Measurements from ENCODE around the gene EPB41L1. TPM values are rescaled to one million over a fixed set of nuclear protein-coding genes. Genes with fewer than 3 reads are reported as not detected.

EPB41L1 gene
- total and polyA plus RNA-seq, 2 experiments from 2014 or later, result 24.1 to 48.7 TPM

GRCh38 chr20:36201198-36201597, 46.7 kb downstream of the EPB41L1 start:
- no peak for ATAC-seq
- Mint-ChIP-seq H3K27me3 (ENCODE audit: insufficient read depth, low read depth, poor library complexity) (peaks cover 9% of the 10 kb centered on the region), H3K27ac (no peak overlapping the region), H3K4me3 (no peak overlapping the region), H3K9me3 (no peaks in the 10 kb centered on the region; the same call in 2 of the 3 replicates), H3K4me1 (peaks cover 4% of the 10 kb centered on the region), H3K36me3 (ENCODE audit: low read depth) (peaks cover 2% of the 10 kb centered on the region; the same call in 1 of the 3 replicates)
- Histone ChIP-seq H2AFZ (no peak overlapping the region), H3K4me2 (no peak overlapping the region), H3K4me1 (ENCODE audit: insufficient read depth) (no peaks in the 10 kb centered on the region), H3F3A (replicated peaks; ENCODE audit: low read depth) (no peaks in the 10 kb centered on the region), H3K27ac (ENCODE audit: low read depth) (no peak overlapping the region), H3K4me3 (no peak overlapping the region), H3K27me3 (ENCODE audit: insufficient read depth) (no peaks in the 10 kb centered on the region), H4K20me1 (replicated peaks; ENCODE audit: insufficient read depth) (no peaks in the 10 kb centered on the region), H3K79me2 (replicated peaks; ENCODE audit: insufficient read depth) (no peaks in the 10 kb centered on the region), H3K36me3 (ENCODE audit: insufficient read depth) (no peaks in the 10 kb centered on the region), H3K9me2 (ENCODE audit: insufficient read depth) (no peaks in the 10 kb centered on the region)
- no peak for DNase-seq (ENCODE audit: low spot score)
- TF ChIP-seq CTCF (conservative IDR thresholded peaks at IDR 0.05; ENCODE audit: low read depth in 2 of 2) (no peak), ETS1 (IDR thresholded peaks at IDR 0.05) (no peak), ZNF114 (CRISPR knock-in tag; IDR thresholded peaks at IDR 0.05) (no peak), JUNB (IDR thresholded peaks at IDR 0.05; ENCODE audit: unreplicated experiment) (no peak), ZNF331 (CRISPR knock-in tag; IDR thresholded peaks at IDR 0.05; ENCODE audit: low read depth) (no peak), NANOG (IDR thresholded peaks at IDR 0.05; ENCODE audit: borderline replicate concordance) (no peak), EZH2phosphoT487 (IDR thresholded peaks at IDR 0.05; ENCODE audit: unreplicated experiment) (no peak), CREB1 (CRISPR knock-in tag; IDR thresholded peaks at IDR 0.05; ENCODE audit: low read depth) (no peak), STAT1 (IDR thresholded peaks at IDR 0.05; ENCODE audit: unreplicated experiment) (no peak), POLR2AphosphoS5 (IDR thresholded peaks at IDR 0.05; ENCODE audit: low read depth) (no peak), EZH2 (IDR thresholded peaks at IDR 0.05; ENCODE audit: low read depth, unreplicated experiment) (no peak), REST (IDR thresholded peaks at IDR 0.05; ENCODE audit: unreplicated experiment) (no peak)
- TF ChIP-seq, protein P1, sequence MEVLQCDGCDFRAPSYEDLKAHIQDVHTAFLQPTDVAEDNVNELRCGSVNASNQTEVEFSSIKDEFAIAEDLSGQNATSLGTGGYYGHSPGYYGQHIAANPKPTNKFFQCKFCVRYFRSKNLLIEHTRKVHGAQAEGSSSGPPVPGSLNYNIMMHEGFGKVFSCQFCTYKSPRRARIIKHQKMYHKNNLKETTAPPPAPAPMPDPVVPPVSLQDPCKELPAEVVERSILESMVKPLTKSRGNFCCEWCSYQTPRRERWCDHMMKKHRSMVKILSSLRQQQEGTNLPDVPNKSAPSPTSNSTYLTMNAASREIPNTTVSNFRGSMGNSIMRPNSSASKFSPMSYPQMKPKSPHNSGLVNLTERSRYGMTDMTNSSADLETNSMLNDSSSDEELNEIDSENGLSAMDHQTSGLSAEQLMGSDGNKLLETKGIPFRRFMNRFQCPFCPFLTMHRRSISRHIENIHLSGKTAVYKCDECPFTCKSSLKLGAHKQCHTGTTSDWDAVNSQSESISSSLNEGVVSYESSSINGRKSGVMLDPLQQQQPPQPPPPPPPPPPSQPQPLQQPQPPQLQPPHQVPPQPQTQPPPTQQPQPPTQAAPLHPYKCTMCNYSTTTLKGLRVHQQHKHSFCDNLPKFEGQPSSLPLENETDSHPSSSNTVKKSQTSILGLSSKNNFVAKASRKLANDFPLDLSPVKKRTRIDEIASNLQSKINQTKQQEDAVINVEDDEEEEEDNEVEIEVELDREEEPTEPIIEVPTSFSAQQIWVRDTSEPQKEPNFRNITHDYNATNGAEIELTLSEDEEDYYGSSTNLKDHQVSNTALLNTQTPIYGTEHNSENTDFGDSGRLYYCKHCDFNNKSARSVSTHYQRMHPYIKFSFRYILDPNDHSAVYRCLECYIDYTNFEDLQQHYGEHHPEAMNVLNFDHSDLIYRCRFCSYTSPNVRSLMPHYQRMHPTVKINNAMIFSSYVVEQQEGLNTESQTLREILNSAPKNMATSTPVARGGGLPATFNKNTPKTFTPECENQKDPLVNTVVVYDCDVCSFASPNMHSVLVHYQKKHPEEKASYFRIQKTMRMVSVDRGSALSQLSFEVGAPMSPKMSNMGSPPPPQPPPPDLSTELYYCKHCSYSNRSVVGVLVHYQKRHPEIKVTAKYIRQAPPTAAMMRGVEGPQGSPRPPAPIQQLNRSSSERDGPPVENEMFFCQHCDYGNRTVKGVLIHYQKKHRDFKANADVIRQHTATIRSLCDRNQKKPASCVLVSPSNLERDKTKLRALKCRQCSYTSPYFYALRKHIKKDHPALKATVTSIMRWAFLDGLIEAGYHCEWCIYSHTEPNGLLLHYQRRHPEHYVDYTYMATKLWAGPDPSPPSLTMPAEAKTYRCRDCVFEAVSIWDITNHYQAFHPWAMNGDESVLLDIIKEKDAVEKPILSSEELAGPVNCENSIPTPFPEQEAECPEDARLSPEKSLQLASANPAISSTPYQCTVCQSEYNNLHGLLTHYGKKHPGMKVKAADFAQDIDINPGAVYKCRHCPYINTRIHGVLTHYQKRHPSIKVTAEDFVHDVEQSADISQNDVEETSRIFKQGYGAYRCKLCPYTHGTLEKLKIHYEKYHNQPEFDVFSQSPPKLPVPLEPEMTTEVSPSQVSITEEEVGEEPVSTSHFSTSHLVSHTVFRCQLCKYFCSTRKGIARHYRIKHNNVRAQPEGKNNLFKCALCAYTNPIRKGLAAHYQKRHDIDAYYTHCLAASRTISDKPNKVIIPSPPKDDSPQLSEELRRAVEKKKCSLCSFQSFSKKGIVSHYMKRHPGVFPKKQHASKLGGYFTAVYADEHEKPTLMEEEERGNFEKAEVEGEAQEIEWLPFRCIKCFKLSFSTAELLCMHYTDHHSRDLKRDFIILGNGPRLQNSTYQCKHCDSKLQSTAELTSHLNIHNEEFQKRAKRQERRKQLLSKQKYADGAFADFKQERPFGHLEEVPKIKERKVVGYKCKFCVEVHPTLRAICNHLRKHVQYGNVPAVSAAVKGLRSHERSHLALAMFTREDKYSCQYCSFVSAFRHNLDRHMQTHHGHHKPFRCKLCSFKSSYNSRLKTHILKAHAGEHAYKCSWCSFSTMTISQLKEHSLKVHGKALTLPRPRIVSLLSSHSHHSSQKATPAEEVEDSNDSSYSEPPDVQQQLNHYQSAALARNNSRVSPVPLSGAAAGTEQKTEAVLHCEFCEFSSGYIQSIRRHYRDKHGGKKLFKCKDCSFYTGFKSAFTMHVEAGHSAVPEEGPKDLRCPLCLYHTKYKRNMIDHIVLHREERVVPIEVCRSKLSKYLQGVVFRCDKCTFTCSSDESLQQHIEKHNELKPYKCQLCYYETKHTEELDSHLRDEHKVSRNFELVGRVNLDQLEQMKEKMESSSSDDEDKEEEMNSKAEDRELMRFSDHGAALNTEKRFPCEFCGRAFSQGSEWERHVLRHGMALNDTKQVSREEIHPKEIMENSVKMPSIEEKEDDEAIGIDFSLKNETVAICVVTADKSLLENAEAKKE (CRISPR knock-in tag; IDR thresholded peaks at IDR 0.05), result no peak
